Mesodermal cell (in vitro differentiated cells): ENCODE measurements around the gene SVEP1.
"Not testable (repeated sequence)": the region's sequence is repeated elsewhere in the genome, so short reads cannot be mapped to it uniquely, and the experiment has no call there.

Source experiments
- H3K27ac ChIP-seq: 2 replicates; pipeline ENCODE4 v1.7.0; 2013; ENCODE audit warnings: mild to moderate bottlenecking, low read depth, low read length, moderate library complexity; ENCODE audit not compliant: severe bottlenecking
- H3K36me3 ChIP-seq: 2 replicates; pipeline ENCODE4 v1.7.1; 2013; ENCODE audit warnings: mild to moderate bottlenecking, low read length, moderate library complexity; ENCODE audit not compliant: control insufficient read depth, insufficient read depth
- H3K4me1 ChIP-seq: one replicate; pipeline ENCODE4 v1.7.1; 2013; ENCODE audit warnings: mild to moderate bottlenecking, low read length; ENCODE audit not compliant: insufficient read depth, control insufficient read depth, poor library complexity, severe bottlenecking
- H3K4me3 ChIP-seq: 2 replicates; pipeline ENCODE4 v1.7.0; 2013; ENCODE audit warnings: low read length, control low read depth, mild to moderate bottlenecking; ENCODE audit not compliant: insufficient read depth, poor library complexity, severe bottlenecking; ENCODE audit errors: extremely low read depth
- H3K9me3 ChIP-seq: 2 replicates; pipeline ENCODE4 v1.7.1; 2013; ENCODE audit warnings: mild to moderate bottlenecking, low read length, moderate library complexity; ENCODE audit not compliant: control insufficient read depth
- WGBS, 2 experiments: methylation state at CpG; one replicate each; pipeline ENCODE4 v1.1.5; 2013; ENCODE audit warnings: missing lambda C conversion rate in 2 of 2; ENCODE audit not compliant: insufficient coverage in 2 of 2; 5-methylcytosine and 5-hydroxymethylcytosine counted together

SVEP1 gene

DNA sequence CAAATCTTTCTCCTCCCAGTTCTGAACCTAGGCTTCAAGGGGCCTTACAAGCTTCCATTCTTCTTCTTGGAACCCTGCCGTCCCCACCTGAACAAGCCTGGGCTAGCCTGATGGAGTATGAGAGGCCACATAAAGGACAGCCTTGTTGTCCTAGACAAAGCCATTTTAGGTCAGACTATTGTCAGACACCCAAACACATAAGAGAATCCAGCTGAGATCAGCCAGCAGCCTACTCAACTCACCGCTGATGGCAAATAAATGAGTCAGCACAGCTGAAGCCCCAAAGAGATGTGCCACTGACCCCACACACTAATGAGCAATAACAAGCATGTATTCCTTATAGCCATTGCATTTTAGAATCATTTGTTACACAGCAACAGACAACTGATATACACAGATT is 33.8 kb downstream of the SVEP1 start:
- 83 to 100% methylated on average over 2 of the region's 2 CpGs for WGBS, 2 experiments
- H3K36me3 ChIP-seq, result peaks cover 7% of the 10 kb centered on the region
- no peak overlapping the region for H3K4me3 ChIP-seq
- peaks cover 26% of the 10 kb centered on the region for H3K4me1 ChIP-seq
- no peak overlapping the region for H3K27ac ChIP-seq
- H3K9me3 ChIP-seq, result no peaks in the 10 kb centered on the region

GRCh38 chr9:110543631-110544051 is 35.9 kb downstream of the SVEP1 start:
- Histone ChIP-seq H3K4me1 (peaks cover 26% of the 10 kb centered on the region), H3K36me3 (peaks cover 7% of the 10 kb centered on the region), H3K27ac (no peak overlapping the region), H3K4me3 (no peak overlapping the region), H3K9me3 (no peaks in the 10 kb centered on the region)
- WGBS, 2 experiments, result 33 to 81% methylated on average over 1 to 2 of the region's 2 CpGs

GRCh38 chr9:110541950-110542349 is 37.6 kb downstream of the SVEP1 start:
- H3K36me3 ChIP-seq, result peaks cover 7% of the 10 kb centered on the region
- no peak overlapping the region for H3K4me3 ChIP-seq
- H3K9me3 ChIP-seq, result no peaks in the 10 kb centered on the region
- H3K4me1 ChIP-seq, result peaks cover 26% of the 10 kb centered on the region
- H3K27ac ChIP-seq, result no peak overlapping the region
- 90 to 92% methylated on average over 2 of the region's 2 CpGs for WGBS, 2 experiments

- WGBS, 2 experiments, result 70 to 80% methylated on average over 1 to 2 of the region's 2 CpGs
- H3K36me3 ChIP-seq, result no peaks in the 10 kb centered on the region
These were observed 40.9 kb downstream of the SVEP1 start for GRCh38 chr9:110538647-110539041.

DNA sequence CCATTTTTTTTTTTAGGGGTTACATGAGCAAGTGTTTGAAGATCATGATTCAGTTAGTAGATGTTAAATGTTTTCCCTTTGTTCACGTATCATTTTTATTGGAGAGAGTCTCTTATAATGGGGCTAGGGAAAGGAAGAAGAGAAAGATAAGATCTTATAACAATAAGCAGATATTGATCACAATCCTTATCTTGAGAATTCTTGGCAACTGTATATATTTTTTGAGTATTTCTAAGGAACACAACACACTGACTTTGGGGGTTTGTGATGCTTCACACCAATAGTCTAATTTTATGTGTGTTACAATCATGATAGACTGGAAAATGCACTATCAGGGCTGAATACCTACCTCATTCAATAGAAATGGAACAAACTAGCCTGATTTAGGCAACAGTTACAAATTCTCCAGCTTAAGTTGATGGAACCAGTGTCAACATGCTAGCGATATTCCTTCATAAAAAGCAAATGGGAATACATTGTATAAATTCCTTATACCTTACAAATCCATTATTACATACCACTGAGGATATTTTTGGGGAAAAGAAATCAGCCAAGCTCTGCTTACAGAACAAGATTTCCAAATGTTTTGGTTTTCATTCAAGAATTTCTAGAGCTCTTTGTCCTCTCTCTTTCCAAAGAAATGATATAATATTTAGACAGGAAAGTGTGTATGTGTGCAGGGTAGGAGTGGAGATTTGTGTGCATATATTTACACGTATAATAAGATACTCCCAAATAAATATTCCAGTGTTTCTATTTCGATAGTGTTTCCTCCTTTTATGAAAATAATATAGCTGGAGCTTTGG is 41.5 kb downstream of the SVEP1 start:
- Histone ChIP-seq H3K4me3 (no peak overlapping the region), H3K36me3 (no peaks in the 10 kb centered on the region), H3K4me1 (peaks cover 7% of the 10 kb centered on the region), H3K9me3 (no peaks in the 10 kb centered on the region), H3K27ac (no peak overlapping the region)
- 100% methylated on average over 1 of the region's 4 CpGs; no CpG with 5 or more reads in 1 of the 2 experiments for WGBS, 2 experiments

More at GRCh38 chr9:110538647-110539041, 40.9 kb downstream of the SVEP1 start:
- H3K27ac ChIP-seq, result no peak overlapping the region
- H3K9me3 ChIP-seq, result no peaks in the 10 kb centered on the region
- H3K4me3 ChIP-seq, result no peak overlapping the region
- H3K4me1 ChIP-seq, result peaks cover 10% of the 10 kb centered on the region

DNA sequence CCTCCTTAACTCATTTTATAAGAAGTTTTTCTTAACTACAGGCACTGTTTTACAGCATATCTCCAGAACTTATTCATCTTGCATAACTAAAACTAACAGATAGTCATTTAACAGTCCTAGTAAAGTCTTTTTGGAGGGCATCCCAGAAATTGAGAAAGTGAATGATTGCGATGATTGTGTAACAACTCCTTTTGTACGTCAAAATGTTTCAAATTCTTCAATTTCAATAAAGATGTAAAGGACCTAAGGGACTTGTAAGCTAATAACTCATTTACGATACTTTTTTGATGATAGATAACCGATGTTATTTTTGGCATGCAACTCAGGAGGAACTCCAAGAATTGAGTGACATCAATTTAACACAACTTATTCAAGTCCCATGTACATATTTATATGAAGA is 42.7 kb downstream of the SVEP1 start:
- H3K4me1 ChIP-seq, result no peaks in the 10 kb centered on the region
- H3K9me3 ChIP-seq, result no peaks in the 10 kb centered on the region
- no CpG with 5 or more reads among the region's 4 CpGs for WGBS, 2 experiments
- H3K36me3 ChIP-seq, result no peaks in the 10 kb centered on the region
- H3K4me3 ChIP-seq, result no peak overlapping the region
- no peak overlapping the region for H3K27ac ChIP-seq

DNA sequence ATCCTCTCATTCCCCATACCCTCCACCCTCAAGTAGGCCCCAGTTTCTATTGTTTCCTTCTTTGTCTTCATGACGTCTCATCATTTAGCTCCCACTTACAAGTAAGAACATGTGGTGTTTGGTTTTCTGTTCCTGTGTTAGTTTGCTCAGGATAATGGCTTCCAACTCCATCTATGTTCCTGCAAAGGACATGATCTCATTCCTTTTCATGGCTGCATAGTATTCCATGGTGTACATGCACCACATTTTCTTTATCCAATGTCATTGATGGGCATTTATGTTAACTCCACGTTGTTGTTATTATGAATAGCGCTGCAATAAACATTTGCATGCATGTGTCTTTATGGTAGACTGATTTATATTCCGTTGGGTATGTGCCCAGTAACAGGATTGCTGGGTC is 45.4 kb downstream of the SVEP1 start:
- H3K9me3 ChIP-seq, H3K36me3 ChIP-seq: not testable (repeated sequence)
- WGBS, 2 experiments, result 100% methylated on average over 1 to 2 of the region's 4 CpGs

DNA sequence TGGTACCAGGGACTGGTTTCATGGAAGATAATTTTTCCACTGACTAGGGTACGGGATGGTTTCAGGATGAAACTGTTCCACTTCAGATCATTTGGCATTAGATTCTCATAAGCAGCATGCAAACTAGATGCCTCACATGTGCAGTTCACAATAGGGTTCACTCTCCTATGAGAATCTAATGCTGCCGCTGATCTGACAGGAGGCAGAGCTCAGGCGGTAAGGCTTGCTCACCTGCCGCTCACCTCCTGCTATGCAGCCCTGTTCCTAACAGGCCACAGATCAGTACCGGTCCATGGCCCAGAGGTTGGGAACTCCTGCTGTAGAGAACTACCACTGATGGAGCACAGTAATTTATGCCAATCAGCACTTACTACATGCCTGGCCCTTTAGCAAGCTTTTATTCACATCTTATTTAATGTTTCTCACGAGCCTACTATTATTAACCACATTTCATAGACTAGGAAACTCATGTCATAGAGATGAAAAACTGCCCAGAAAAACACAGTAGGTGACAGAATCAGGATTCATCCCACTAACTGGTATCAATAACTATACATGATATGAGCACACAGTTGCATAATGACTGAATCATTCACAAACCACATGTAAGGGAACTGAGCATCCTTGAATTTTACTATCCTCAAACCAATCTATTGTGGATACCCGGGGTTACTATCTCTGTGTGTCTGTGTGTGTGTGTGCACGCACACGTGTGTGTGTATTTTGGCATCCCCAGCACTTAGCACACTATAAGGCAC is 46.5 kb downstream of the SVEP1 start:
- Histone ChIP-seq H3K27ac (no peak overlapping the region), H3K9me3 (peaks cover 4% of the 10 kb centered on the region), H3K36me3 (no peaks in the 10 kb centered on the region), H3K4me1 (no peaks in the 10 kb centered on the region), H3K4me3 (no peak overlapping the region)
- 76 to 84% methylated on average over 5 to 6 of the region's 9 CpGs for WGBS, 2 experiments

More for the DNA sequence above, 45.4 kb downstream of the SVEP1 start:
- not testable (repeated sequence) for H3K27ac ChIP-seq, H3K4me3 ChIP-seq, H3K4me1 ChIP-seq

- no peak overlapping the region for H3K4me3 ChIP-seq
- H3K36me3 ChIP-seq, result no peaks in the 10 kb centered on the region
- H3K4me1 ChIP-seq, result no peaks in the 10 kb centered on the region
- H3K9me3 ChIP-seq, result peaks cover 4% of the 10 kb centered on the region
- H3K27ac ChIP-seq, result no peak overlapping the region
These were observed 47.8 kb downstream of the SVEP1 start for GRCh38 chr9:110531776-110532175.

- H3K4me1 ChIP-seq, H3K4me3 ChIP-seq, H3K9me3 ChIP-seq, H3K27ac ChIP-seq, H3K36me3 ChIP-seq: not testable (repeated sequence)
- 100% methylated on average over 1 of the region's 1 CpG; no CpG with 5 or more reads in 1 of the 2 experiments for WGBS, 2 experiments
These were observed 48.3 kb downstream of the SVEP1 start for GRCh38 chr9:110531241-110531640.

GRCh38 chr9:110528645-110529044 is 50.9 kb downstream of the SVEP1 start:
- Histone ChIP-seq H3K27ac (no peak overlapping the region), H3K4me1 (no peaks in the 10 kb centered on the region), H3K9me3 (peaks cover 4% of the 10 kb centered on the region), H3K4me3 (no peak overlapping the region), H3K36me3 (no peaks in the 10 kb centered on the region)
